Measurements from ENCODE around the gene ZNF598. TPM values are rescaled to one million over a fixed set of nuclear protein-coding genes. Genes with fewer than 3 reads are reported as not detected.

ZNF598 gene
- polyA plus RNA-seq, 1 donor from 2014 or later: 22.1 TPM

GRCh38 chr16:2015947-2016208, 6.3 kb upstream of the ZNF598 start:
- no peak overlapping the region for H3K9ac ChIP-seq (ENCODE audit: low read length)
- H3K4me2 ChIP-seq (ENCODE audit: low read length): no peak overlapping the region
- H3K79me2 ChIP-seq (replicated peaks; ENCODE audit: insufficient read depth, low read length): no peaks in the 10 kb centered on the region
- TF ChIP-seq TAF1 (IDR thresholded peaks at IDR 0.05; ENCODE audit: low read depth): no peak
- no peak for TF ChIP-seq RAD21 (conservative IDR thresholded peaks at IDR 0.05)
- no peak for TF ChIP-seq REST (IDR thresholded peaks at IDR 0.05; ENCODE audit: borderline replicate concordance)
- TF ChIP-seq POLR2AphosphoS5 (IDR thresholded peaks at IDR 0.05): no peak
- TF ChIP-seq EP300 (conservative IDR thresholded peaks at IDR 0.05; ENCODE audit: poor library complexity, severe bottlenecking): no peak
- TF ChIP-seq SMC3 (conservative IDR thresholded peaks at IDR 0.05; ENCODE audit: poor library complexity): no peak
- TF ChIP-seq MXI1 (conservative IDR thresholded peaks at IDR 0.05; ENCODE audit: poor library complexity, severe bottlenecking): no peak
- TF ChIP-seq CTCF (IDR thresholded peaks at IDR 0.05; ENCODE audit: poor library complexity, severe bottlenecking): no peak
- no peak for TF ChIP-seq EZH2 (IDR thresholded peaks at IDR 0.05; ENCODE audit: borderline replicate concordance, insufficient read depth, low read length, poor library complexity, severe bottlenecking)
- H3K27me3 ChIP-seq (ENCODE audit: insufficient read depth, low read depth, low read length): peaks cover 32% of the 10 kb centered on the region
- no peaks in the 10 kb centered on the region for H3K9me2 ChIP-seq (ENCODE audit: insufficient read depth, low read length)
- H3F3A ChIP-seq (ENCODE audit: insufficient read depth, low read length, poor library complexity, severe bottlenecking): no peaks in the 10 kb centered on the region
- no peak overlapping the region for H2AFZ ChIP-seq (ENCODE audit: low read depth, low read length)
- no peaks in the 10 kb centered on the region for H3K36me3 ChIP-seq (ENCODE audit: insufficient read depth, low read length)
- H3K9me3 ChIP-seq (ENCODE audit: low read length): no peaks in the 10 kb centered on the region
- H3K4me3 ChIP-seq (ENCODE audit: low read length): no peak overlapping the region
- no peak overlapping the region for H3K27ac ChIP-seq (ENCODE audit: low read length)
- H4K20me1 ChIP-seq (ENCODE audit: insufficient read depth): no peaks in the 10 kb centered on the region

- H3K36me3 ChIP-seq (ENCODE audit: insufficient read depth, low read length): no peaks in the 10 kb centered on the region
- H3K9me2 ChIP-seq (ENCODE audit: insufficient read depth, low read length): no peaks in the 10 kb centered on the region
- H3K4me3 ChIP-seq (ENCODE audit: low read length): no peak overlapping the region
- H4K20me1 ChIP-seq (ENCODE audit: insufficient read depth): no peaks in the 10 kb centered on the region
- no peaks in the 10 kb centered on the region for H3K9me3 ChIP-seq (ENCODE audit: low read length)
- H3K4me2 ChIP-seq (ENCODE audit: low read length): no peak overlapping the region
- peaks cover 3% of the 10 kb centered on the region for H3K79me2 ChIP-seq (replicated peaks; ENCODE audit: insufficient read depth, low read length)
- H2AFZ ChIP-seq (ENCODE audit: low read depth, low read length): no peak overlapping the region
- TF ChIP-seq EZH2 (IDR thresholded peaks at IDR 0.05; ENCODE audit: borderline replicate concordance, insufficient read depth, low read length, poor library complexity, severe bottlenecking): no peak
- no peak for TF ChIP-seq RAD21 (conservative IDR thresholded peaks at IDR 0.05)
- no peak for TF ChIP-seq CTCF (IDR thresholded peaks at IDR 0.05; ENCODE audit: poor library complexity, severe bottlenecking)
- TF ChIP-seq EP300 (conservative IDR thresholded peaks at IDR 0.05; ENCODE audit: poor library complexity, severe bottlenecking): no peak
- no peak for TF ChIP-seq TAF1 (IDR thresholded peaks at IDR 0.05; ENCODE audit: low read depth)
- no peak for TF ChIP-seq POLR2AphosphoS5 (IDR thresholded peaks at IDR 0.05)
- TF ChIP-seq REST (IDR thresholded peaks at IDR 0.05; ENCODE audit: borderline replicate concordance): no peak
- no peak for TF ChIP-seq MXI1 (conservative IDR thresholded peaks at IDR 0.05; ENCODE audit: poor library complexity, severe bottlenecking)
- TF ChIP-seq SMC3 (conservative IDR thresholded peaks at IDR 0.05; ENCODE audit: poor library complexity): no peak
- no peak overlapping the region for H3K9ac ChIP-seq (ENCODE audit: low read length)
- peaks cover 26% of the 10 kb centered on the region for H3K27me3 ChIP-seq (ENCODE audit: insufficient read depth, low read depth, low read length)
- H3F3A ChIP-seq (ENCODE audit: insufficient read depth, low read length, poor library complexity, severe bottlenecking): no peaks in the 10 kb centered on the region
- no peak overlapping the region for H3K27ac ChIP-seq (ENCODE audit: low read length)
These were observed 5.7 kb upstream of the ZNF598 start for GRCh38 chr16:2015117-2015946.
